ENCODE results near the gene KRTAP19-1. TPM values are rescaled to one million over a fixed set of nuclear protein-coding genes. Genes with fewer than 3 reads are reported as not detected.

The KRTAP19-1 gene
- total RNA-seq, 2 donors from 2014 or later, result not detected

DNA sequence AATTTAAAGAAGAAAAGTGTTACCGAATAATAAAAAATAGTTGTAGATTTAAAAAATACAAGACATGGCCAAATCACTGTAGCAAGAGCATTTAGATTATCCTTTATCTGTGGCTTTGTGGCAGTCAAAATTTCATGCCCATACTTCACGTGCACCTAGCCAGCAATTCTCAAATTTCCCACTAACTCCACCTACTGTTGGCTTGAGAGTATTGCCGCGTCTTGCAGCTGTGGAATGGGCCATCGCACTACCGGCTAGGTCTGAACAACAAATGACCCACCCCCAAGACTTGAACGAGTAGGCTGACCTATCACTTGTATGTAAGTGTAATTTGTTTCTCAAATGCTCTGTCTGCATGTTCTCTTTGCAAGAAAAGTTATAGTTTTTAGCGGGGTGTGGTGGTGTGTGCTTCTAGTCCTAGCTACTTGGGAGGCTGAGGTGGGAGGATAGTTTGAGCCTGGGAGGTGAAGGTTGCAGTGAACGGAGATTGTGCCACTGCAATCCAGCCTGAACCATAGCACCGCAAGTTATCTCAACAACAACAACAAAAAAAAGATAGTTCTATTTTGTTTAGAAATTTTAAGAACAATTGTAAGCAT is 46.0 kb downstream of the KRTAP19-1 start:
- 51% methylated on average over 10 of the region's 10 CpGs for WGBS
- Histone ChIP-seq H3K36me3 (no peaks in the 10 kb centered on the region), H3K9me3 (no peaks in the 10 kb centered on the region), H3K4me3 (no peak overlapping the region), H3K27me3 (replicated peaks; ENCODE audit: insufficient read depth) (no peaks in the 10 kb centered on the region), H3K27ac (no peak overlapping the region), H3K4me1 (replicated peaks) (no peaks in the 10 kb centered on the region)
- peak; percentile 10 for DNase-seq (ENCODE audit: low spot score)
- TF ChIP-seq POLR2AphosphoS5 (IDR thresholded peaks at IDR 0.05) (no peak), POLR2A (IDR thresholded peaks at IDR 0.05) (no peak)
- TF ChIP-seq, protein P1, sequence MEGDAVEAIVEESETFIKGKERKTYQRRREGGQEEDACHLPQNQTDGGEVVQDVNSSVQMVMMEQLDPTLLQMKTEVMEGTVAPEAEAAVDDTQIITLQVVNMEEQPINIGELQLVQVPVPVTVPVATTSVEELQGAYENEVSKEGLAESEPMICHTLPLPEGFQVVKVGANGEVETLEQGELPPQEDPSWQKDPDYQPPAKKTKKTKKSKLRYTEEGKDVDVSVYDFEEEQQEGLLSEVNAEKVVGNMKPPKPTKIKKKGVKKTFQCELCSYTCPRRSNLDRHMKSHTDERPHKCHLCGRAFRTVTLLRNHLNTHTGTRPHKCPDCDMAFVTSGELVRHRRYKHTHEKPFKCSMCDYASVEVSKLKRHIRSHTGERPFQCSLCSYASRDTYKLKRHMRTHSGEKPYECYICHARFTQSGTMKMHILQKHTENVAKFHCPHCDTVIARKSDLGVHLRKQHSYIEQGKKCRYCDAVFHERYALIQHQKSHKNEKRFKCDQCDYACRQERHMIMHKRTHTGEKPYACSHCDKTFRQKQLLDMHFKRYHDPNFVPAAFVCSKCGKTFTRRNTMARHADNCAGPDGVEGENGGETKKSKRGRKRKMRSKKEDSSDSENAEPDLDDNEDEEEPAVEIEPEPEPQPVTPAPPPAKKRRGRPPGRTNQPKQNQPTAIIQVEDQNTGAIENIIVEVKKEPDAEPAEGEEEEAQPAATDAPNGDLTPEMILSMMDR (IDR thresholded peaks at IDR 0.05), result peak in 3 of 4 experiments; percentile 24 to 45 (median 27)
- intact Hi-C loops (cut with DNase I), result no loop called here

DNA sequence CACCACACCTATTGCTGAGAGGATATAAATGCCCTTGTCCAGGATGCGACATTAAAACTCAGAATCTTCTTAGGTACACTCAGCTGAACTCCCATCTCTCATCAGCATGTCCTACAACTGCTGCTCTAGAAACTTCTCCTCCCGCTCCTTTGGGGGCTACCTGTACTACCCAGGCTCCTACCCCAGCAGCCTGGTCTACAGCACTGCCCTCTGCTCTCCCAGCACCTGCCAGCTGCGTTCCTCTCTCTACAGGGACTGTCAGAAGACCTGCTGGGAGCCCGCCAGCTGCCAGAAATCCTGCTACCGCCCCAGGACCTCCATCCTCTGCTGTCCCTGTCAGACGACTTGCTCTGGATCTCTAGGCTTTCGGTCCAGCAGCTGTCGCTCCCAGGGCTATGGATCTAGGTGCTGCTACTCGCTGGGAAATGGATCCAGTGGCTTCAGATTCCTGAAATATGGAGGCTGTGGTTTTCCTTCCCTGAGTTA is 50.0 kb downstream of the KRTAP19-1 start, which contains the start of gene KRTAP13-4:
Gene KRTAP13-4 (plus strand): TSS at position 51 of the 486 bp plus-strand sequence. CDS start 56 bp downstream, at position 107.
- TF ChIP-seq POLR2A (IDR thresholded peaks at IDR 0.05) (no peak), POLR2AphosphoS5 (IDR thresholded peaks at IDR 0.05) (no peak)
- TF ChIP-seq, protein P1 (IDR thresholded peaks at IDR 0.05), result no peak
- Histone ChIP-seq H3K27me3 (replicated peaks; ENCODE audit: insufficient read depth) (no peaks in the 10 kb centered on the region), H3K27ac (no peak within 1 kb of the TSS), H3K4me1 (replicated peaks) (no peaks in the 10 kb centered on the region), H3K9me3 (no peaks in the 10 kb centered on the region), H3K36me3 (no peaks in the 10 kb centered on the region), H3K4me3 (no peak within 1 kb of the TSS)
- no peak for DNase-seq (ENCODE audit: low spot score)
- intact Hi-C loops (cut with DNase I), result no loop called here
- 81% methylated on average over 9 of the region's 9 CpGs for WGBS

Small RNA genes lying within 50 kb of the gene (small RNA-seq; reads per million reads assigned to genes)
- gene AP000567.1 (0 reads per million in 2 donors), gene KRTAP19-10P (0 reads per million in 2 donors), gene KRTAP19-9P (0 reads per million in 2 donors)

Other genes with a start within 250 kb of the KRTAP19-1 start
- gene KRTAP24-1, start 197.4 kb downstream of the KRTAP19-1 start, total RNA-seq, result not detected
- gene KRTAP25-1, start 190.9 kb downstream of the KRTAP19-1 start, total RNA-seq, result not detected
- gene KRTAP26-1, start 160.1 kb downstream of the KRTAP19-1 start, total RNA-seq, result not detected
- not detected for gene KRTAP27-1, start 142.7 kb downstream of the KRTAP19-1 start, total RNA-seq
- gene KRTAP23-1, start 131.8 kb downstream of the KRTAP19-1 start, total RNA-seq, result not detected
- gene KRTAP13-2, start 108.1 kb downstream of the KRTAP19-1 start, total RNA-seq, result not detected
- gene KRTAP13-1, start 84.3 kb downstream of the KRTAP19-1 start, total RNA-seq, result not detected
- not detected for gene KRTAP13-3, start 54.4 kb downstream of the KRTAP19-1 start, total RNA-seq
- not detected for gene KRTAP13-4, start 50.1 kb downstream of the KRTAP19-1 start, total RNA-seq
- gene KRTAP15-1, start 40.1 kb downstream of the KRTAP19-1 start, total RNA-seq, result not detected
- gene KRTAP19-2, start 7.1 kb upstream of the KRTAP19-1 start, total RNA-seq, result not detected
- gene KRTAP19-3, start 11.6 kb upstream of the KRTAP19-1 start, total RNA-seq, result not detected
- not detected for gene KRTAP19-4, start 16.8 kb upstream of the KRTAP19-1 start, total RNA-seq
- not detected for gene KRTAP19-5, start 21.8 kb upstream of the KRTAP19-1 start, total RNA-seq
- not detected for gene KRTAP19-6, start 61.5 kb upstream of the KRTAP19-1 start, total RNA-seq
- gene KRTAP19-7, start 80.9 kb upstream of the KRTAP19-1 start, total RNA-seq, result not detected
- gene KRTAP22-2, start 110.0 kb upstream of the KRTAP19-1 start, total RNA-seq, result not detected
- not detected for gene KRTAP6-3, start 112.1 kb upstream of the KRTAP19-1 start, total RNA-seq
- not detected for gene KRTAP6-2, start 118.5 kb upstream of the KRTAP19-1 start, total RNA-seq
- gene KRTAP22-1, start 120.7 kb upstream of the KRTAP19-1 start, total RNA-seq, result not detected
- not detected for gene KRTAP6-1, start 133.6 kb upstream of the KRTAP19-1 start, total RNA-seq
- gene KRTAP20-1, start 136.1 kb upstream of the KRTAP19-1 start, total RNA-seq, result not detected
- not detected for gene KRTAP20-4, start 140.3 kb upstream of the KRTAP19-1 start, total RNA-seq
- gene KRTAP20-2, start 154.8 kb upstream of the KRTAP19-1 start, total RNA-seq, result not detected
- not detected for gene KRTAP20-3, start 162.5 kb upstream of the KRTAP19-1 start, total RNA-seq
- gene KRTAP21-3, start 238.4 kb upstream of the KRTAP19-1 start, total RNA-seq, result not detected